CD4-positive, alpha-beta T cell treated with Interleukin-6 at 100 ng/mL for 8 hours (primary cell): ENCODE results near the gene CRELD2.
A peak's percentile ranks its signal among the peaks of the same experiment; 100 is the strongest.

Experiments used
- DNase-seq: peaks from one replicate; pipeline ENCODE4 v3.0.0-alpha.2; 2020; ENCODE audit warnings: mixed read lengths, low spot score

CRELD2 gene

DNA sequence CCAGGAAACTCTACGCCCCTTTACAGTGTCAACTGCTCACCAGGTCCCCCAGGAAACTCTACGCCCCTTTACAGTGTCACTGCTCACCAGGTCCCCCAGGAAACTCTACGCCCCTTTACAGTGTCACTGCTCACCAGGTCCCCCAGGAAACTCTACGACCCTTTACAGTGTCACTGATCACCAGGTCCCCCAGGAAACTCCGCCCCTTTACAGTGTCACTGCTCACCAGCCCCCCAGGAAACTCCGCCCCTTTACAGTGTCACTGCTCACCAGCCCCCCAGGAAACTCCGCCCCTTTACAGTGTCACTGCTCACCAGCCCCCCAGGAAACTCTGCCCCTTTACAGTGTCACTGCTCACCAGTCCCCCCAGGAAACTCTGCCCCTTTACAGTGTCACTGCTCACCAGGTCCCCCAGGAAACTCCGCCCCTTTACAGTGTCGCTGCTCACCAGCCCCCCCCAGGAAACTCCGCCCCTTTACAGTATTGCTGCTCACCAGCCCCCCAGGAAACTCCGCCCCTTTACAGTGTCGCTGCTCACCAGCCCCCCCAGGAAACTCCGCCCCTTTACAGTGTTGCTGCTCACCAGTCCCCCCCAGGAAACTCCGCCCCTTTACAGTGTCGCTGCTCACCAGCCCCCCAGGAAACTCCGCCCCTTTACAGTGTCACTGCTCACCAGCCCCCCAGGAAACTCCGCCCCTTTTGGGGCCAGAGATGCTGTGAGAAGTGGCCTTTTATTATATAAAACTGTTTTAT lies 26.8 kb downstream of the CRELD2 start:
- peak; percentile 77 for DNase-seq

GRCh38 chr22:49946612-49947295 lies 28.3 kb downstream of the CRELD2 start:
- DNase-seq, result no peak

GRCh38 chr22:49947296-49947622 lies 28.8 kb downstream of the CRELD2 start:
- no peak for DNase-seq

GRCh38 chr22:49948116-49948957 lies 29.9 kb downstream of the CRELD2 start:
- no peak for DNase-seq

- no peak for DNase-seq
Measured at GRCh38 chr22:49948958-49949913, 30.8 kb downstream of the CRELD2 start.

GRCh38 chr22:49949914-49950292 lies 31.5 kb downstream of the CRELD2 start:
- DNase-seq, result no peak

DNA sequence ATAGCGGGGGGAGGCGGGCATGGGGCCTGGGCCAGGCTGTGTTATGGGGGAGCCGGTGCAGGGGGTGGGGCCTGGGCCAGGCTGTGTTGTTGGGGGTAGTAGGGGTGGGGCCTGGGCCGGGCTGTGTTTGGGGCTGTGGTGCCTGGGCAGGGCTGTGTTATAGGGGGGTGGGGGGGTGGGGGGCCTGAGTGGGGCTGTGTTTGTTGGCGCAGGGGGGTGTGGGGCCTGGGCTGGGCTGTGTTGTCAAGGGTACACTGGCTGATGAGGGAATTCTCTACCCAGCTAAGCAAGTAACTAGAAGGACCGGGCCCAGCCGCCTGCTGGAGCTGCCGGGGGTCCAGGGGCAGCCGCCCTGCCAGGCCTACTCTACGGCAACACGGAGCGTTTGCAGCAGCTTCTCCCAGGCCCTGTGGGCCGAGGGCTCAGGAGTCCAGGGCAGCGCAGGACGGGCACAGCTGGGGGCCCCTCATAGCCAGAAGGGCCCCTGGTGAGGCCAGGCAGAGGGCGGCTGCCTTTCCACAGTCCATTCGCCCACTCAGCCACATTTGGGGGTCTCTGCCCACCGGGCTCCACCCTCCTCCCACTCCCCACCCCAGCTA lies 32.1 kb downstream of the CRELD2 start:
- no peak for DNase-seq

- no peak for DNase-seq
Measured at GRCh38 chr22:49951000-49951677, 32.7 kb downstream of the CRELD2 start.

- DNase-seq, result no peak
Measured at GRCh38 chr22:49951678-49951985, 33.2 kb downstream of the CRELD2 start.

DNA sequence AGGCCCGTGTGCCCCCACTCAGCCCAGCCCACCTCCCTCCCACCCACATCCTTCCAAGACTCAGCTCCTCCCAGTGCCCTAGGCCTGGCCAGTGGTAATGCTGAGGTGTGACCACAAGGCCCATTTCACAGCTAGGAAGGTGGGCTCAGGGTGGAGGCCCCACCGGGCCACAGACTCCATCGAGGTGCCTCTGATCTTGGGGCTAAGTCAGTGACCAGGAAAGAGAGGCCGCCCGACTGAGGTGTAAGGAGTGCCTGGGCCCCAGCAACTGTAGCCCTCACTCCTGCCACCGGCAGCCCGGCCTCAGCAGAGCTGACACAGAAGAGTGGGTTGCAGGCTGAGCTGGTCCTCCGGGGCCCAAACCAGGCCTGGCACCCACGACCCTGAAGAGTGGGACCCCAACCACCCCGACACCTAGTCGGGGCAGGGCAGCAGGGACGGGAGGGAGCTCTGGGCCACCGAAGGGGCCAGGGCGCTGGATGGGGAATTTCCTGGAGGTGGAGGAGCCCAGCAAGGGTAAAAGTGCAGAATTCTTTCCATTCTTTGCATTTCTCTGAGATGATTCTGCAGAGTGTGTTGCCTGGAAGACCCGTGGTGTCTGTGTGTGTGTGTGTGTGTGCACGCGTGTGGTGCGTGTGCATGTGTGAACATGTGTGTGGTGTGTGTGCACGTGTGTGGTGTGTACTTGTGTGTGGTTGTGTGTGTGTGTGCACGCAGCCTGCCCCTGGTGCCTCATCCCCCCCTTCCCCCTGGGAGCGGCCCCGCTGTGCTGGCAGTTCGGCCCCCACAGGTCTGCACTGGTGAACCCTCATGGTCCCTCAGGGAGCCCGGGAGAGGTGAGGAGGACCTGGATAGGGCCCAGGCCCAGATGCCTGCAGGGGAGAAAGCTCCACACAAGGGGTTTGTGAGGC lies 33.8 kb downstream of the CRELD2 start:
- DNase-seq, result no peak

DNA sequence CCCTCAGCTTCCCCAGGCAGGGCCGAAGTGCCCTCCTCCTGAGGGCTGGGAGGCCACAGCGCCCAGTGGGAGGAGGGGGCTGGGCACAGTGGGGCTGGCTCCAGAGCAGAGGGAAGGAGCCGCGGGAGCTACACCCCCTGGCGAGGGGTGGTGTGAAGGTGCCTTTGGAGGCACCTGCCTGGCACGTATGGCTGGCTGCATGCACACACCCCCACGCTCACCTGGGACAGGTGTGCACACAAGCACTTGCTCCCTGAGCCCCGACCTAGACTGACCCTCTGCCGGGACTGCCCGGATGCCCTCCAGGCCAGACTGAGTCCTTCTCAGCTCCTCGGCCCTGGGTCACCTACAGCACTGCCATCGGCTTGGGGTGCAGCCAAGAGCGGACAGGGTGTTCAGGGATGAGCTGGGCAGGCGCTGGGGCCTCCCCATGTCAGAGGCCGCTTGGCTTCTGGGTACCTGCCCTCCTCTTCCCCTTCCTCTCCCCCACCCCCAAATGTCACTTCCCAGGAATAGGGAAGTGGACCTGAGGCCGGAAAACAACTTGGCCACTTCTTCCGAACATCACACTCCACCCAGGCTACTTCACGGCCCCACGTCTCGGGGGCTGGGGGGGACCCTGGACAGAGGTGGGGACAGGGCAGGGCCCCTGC lies 34.7 kb downstream of the CRELD2 start:
- DNase-seq, result no peak

- no peak for DNase-seq
Measured at GRCh38 chr22:49953680-49954344, 35.4 kb downstream of the CRELD2 start.

GRCh38 chr22:49954354-49954753 lies 35.9 kb downstream of the CRELD2 start:
- DNase-seq, result no peak

DNA sequence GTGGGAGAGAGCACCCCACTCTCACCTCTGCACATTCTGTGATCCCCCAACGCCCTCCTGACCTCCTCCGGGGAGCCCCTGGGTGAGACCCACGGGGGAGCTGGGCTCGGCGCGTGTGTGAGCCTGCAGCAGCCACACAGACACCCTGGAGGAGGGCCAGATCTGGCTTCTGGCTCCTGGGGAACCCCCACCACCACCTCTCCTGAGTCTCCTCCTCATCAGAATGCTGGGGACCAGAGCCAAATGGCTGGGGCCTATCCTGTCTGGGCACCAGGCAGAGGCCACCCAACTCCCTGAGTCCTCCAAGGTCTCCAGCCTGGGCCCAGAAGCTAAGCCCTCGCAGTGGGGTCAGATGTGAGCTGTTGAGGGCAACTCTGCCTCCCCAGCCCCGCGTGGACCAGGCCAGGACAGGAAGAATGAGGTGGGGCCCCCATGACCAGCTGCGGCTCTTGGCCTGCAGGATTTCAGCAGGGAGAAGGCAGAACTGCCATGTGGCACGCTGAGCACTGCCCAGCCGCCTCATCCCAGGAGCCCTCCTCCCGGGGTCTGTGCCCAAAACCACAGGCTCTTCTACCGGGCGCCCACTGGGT lies 36.7 kb downstream of the CRELD2 start:
- no peak for DNase-seq

GRCh38 chr22:49955581-49956417 lies 37.4 kb downstream of the CRELD2 start:
- no peak for DNase-seq

- DNase-seq, result no peak
Measured at GRCh38 chr22:49956418-49956770, 38.0 kb downstream of the CRELD2 start.
